Germinal center (tissue), 1 donor: ENCODE data around the gene IZUMO2.
"Not testable (repeated sequence)": the region's sequence is repeated elsewhere in the genome, so short reads cannot be mapped to it uniquely, and the experiment has no call there.

Experiments
- DNase-seq: peaks from one replicate; pipeline ENCODE4 v3.0.0; 2012; ENCODE audit warnings: mixed read lengths, low spot score

Gene IZUMO2

GRCh38 chr19:50135856-50136602 lies 27.1 kb downstream of the IZUMO2 start:
- DNase-seq, result not testable (repeated sequence)

GRCh38 chr19:50134777-50135719 lies 28.0 kb downstream of the IZUMO2 start:
- not testable (repeated sequence) for DNase-seq

- not testable (repeated sequence) for DNase-seq
Measured at GRCh38 chr19:50133518-50134492, 29.3 kb downstream of the IZUMO2 start.

- not testable (repeated sequence) for DNase-seq
Measured at GRCh38 chr19:50104012-50104411, 59.1 kb downstream of the IZUMO2 start.

- DNase-seq, result not testable (repeated sequence)
Measured at GRCh38 chr19:50103405-50103804, 59.7 kb downstream of the IZUMO2 start.
